ENCODE measurements around the gene DDX41.

DNA sequence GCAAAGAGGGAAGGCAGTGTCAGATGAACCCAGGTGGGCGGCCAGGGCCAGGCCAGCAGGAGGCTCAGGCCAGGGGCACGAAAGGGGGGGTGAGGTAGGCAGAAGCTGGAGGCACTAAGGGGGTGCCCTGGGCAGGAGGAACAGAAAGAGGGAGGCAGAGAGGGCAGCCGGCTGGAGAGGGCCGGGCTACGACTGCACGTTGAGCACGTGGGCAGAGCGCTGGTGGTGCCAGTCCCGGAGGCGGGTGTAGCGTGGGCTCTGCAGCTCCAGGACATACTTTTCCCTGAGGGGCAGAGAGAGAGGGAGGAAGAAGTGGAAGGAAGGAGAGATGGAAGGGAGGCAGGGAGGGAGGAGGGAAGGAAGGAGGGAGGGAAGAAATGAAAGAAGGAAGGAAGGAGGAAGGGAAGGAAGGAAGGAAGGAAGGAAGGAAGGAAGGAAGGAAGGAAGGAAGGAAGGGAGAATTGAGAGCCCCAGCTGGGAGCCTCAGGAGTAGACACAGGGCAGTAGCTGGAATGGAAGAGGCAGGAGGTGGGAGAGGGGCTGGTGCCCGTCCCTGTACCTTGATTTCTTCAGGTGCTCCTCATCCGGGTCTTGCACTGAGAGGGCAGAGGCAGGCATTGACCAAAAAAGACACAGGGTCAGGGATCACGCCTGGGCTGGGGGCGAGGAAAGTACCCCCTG lies 26.3 kb downstream of the DDX41 start:
- TF ChIP-seq, protein P1, sequence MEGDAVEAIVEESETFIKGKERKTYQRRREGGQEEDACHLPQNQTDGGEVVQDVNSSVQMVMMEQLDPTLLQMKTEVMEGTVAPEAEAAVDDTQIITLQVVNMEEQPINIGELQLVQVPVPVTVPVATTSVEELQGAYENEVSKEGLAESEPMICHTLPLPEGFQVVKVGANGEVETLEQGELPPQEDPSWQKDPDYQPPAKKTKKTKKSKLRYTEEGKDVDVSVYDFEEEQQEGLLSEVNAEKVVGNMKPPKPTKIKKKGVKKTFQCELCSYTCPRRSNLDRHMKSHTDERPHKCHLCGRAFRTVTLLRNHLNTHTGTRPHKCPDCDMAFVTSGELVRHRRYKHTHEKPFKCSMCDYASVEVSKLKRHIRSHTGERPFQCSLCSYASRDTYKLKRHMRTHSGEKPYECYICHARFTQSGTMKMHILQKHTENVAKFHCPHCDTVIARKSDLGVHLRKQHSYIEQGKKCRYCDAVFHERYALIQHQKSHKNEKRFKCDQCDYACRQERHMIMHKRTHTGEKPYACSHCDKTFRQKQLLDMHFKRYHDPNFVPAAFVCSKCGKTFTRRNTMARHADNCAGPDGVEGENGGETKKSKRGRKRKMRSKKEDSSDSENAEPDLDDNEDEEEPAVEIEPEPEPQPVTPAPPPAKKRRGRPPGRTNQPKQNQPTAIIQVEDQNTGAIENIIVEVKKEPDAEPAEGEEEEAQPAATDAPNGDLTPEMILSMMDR (IDR thresholded peaks at IDR 0.05; ENCODE audit: borderline replicate concordance, extremely low read depth, low read length, poor library complexity, severe bottlenecking): no peak
- no peak for TF ChIP-seq EZH2 (IDR thresholded peaks at IDR 0.05; ENCODE audit: borderline replicate concordance, low read depth, low read length, severe bottlenecking)

Measured in DND-41 (cell line).